Mesendoderm (in vitro differentiated cells): ENCODE results near the gene IFNL1.

Experiments used
- DNase-seq: peaks from one replicate; pipeline ENCODE4 v3.0.0; 2013
- H2AK5ac ChIP-seq: 2 replicates; pipeline ENCODE4 v1.6.1; 2013; ENCODE audit warnings: low read length, inconsistent platforms
- H2BK120ac ChIP-seq: 2 replicates; pipeline ENCODE4 v1.6.1; 2013; ENCODE audit warnings: low read depth, mild to moderate bottlenecking, low read length, moderate library complexity, mixed read lengths
- H2BK15ac ChIP-seq: replicated peaks from 2 replicates; pipeline ENCODE4 v1.6.1; 2013; ENCODE audit warnings: low read depth, mild to moderate bottlenecking, moderate library complexity
- H2BK5ac ChIP-seq: 2 replicates; pipeline ENCODE4 v1.6.1; 2013; ENCODE audit warnings: low read length, inconsistent platforms
- H3K18ac ChIP-seq: 2 replicates; pipeline ENCODE4 v1.6.1; 2013; ENCODE audit warnings: mild to moderate bottlenecking, low read length, mixed read lengths
- H3K23ac ChIP-seq: one replicate; pipeline ENCODE4 v1.6.1; 2013; ENCODE audit warnings: low read length
- H3K27ac ChIP-seq: 2 replicates; pipeline ENCODE4 v1.5.1; 2013; ENCODE audit warnings: low read depth, mild to moderate bottlenecking, inconsistent platforms, low read length, moderate library complexity
- H3K27me3 ChIP-seq: 2 replicates; pipeline ENCODE4 v1.6.1; 2013; ENCODE audit warnings: low read length, control low read depth, mild to moderate bottlenecking, inconsistent platforms; ENCODE audit not compliant: insufficient read depth, poor library complexity
- H3K36me3 ChIP-seq: 2 replicates; pipeline ENCODE4 v1.6.1; 2013; ENCODE audit warnings: low read length, inconsistent platforms; ENCODE audit not compliant: control insufficient read depth, insufficient read depth
- H3K4ac ChIP-seq: one replicate; pipeline ENCODE4 v1.6.1; 2013; ENCODE audit warnings: low read depth, mild to moderate bottlenecking, low read length, moderate library complexity
- H3K4me1 ChIP-seq: 2 replicates; pipeline ENCODE4 v1.6.1; 2013; ENCODE audit warnings: low read depth, low read length, inconsistent platforms; ENCODE audit not compliant: control insufficient read depth
- H3K4me2 ChIP-seq: 2 replicates; pipeline ENCODE4 v1.6.1; 2013; ENCODE audit warnings: low read length
- H3K4me3 ChIP-seq: 2 replicates; pipeline ENCODE4 v1.5.1; 2013; ENCODE audit warnings: mild to moderate bottlenecking, low read length
- H3K56ac ChIP-seq: one replicate; pipeline ENCODE4 v1.6.1; 2013; ENCODE audit warnings: low read length
- H3K79me1 ChIP-seq: 2 replicates; pipeline ENCODE4 v1.6.1; 2013; ENCODE audit warnings: low read length, inconsistent platforms
- H3K79me2 ChIP-seq: 2 replicates; pipeline ENCODE4 v1.6.1; 2013; ENCODE audit warnings: mild to moderate bottlenecking, low read length; ENCODE audit not compliant: control insufficient read depth, insufficient read depth
- H3K9ac ChIP-seq: 2 replicates; pipeline ENCODE4 v1.6.1; 2013; ENCODE audit warnings: low read length, inconsistent platforms
- H4K5ac ChIP-seq: one replicate; pipeline ENCODE4 v1.6.1; 2013; ENCODE audit warnings: low read length
- H4K8ac ChIP-seq: one replicate; pipeline ENCODE4 v1.6.1; 2013; ENCODE audit warnings: low read depth, mild to moderate bottlenecking, control low read depth, low read length, moderate library complexity
- WGBS: extraction: QIAGEN DNeasy Blood & Tissue Kit; methylation state at CpG from one replicate; pipeline ENCODE4 v1.1.7; 2013; ENCODE audit warnings: low lambda C conversion rate, missing lambda C conversion rate; ENCODE audit not compliant: insufficient coverage; ENCODE audit errors: extremely low coverage; 5-methylcytosine and 5-hydroxymethylcytosine counted together

The IFNL1 gene

DNA sequence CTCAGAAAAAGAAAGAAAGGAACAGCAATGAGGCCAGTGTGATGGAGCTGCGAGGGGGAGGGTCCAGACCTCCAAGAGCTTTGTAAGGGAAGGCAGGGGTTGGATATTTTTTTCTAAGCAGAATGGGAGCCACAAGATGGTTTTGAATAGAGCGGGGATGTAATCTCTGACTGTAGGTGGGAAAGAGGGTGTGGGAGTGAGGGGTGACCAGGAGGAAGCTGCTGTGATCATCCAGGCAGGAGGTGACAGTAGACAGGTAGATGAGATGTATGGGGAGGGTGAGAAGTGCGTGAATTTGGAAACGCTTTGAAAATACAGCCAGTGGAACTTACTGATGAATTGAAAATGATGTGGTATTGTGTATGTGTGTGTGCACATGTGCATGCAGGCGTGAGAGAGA is 20.6 kb upstream of the IFNL1 start:
- Histone ChIP-seq H3K4ac (no peak overlapping the region), H3K27ac (no peak overlapping the region), H3K4me2 (no peak overlapping the region), H3K9ac (no peak overlapping the region), H4K5ac (no peak overlapping the region), H3K79me1 (no peaks in the 10 kb centered on the region), H4K8ac (no peak overlapping the region), H3K56ac (no peak overlapping the region), H3K27me3 (no peaks in the 10 kb centered on the region), H2AK5ac (no peak overlapping the region), H3K79me2 (no peaks in the 10 kb centered on the region), H3K18ac (no peak overlapping the region), H2BK15ac (no peak overlapping the region), H3K23ac (no peak overlapping the region), H3K36me3 (no peaks in the 10 kb centered on the region), H2BK120ac (no peak overlapping the region), H3K4me1 (no peaks in the 10 kb centered on the region), H3K4me3 (no peak overlapping the region), H2BK5ac (no peak overlapping the region)
- no peak for DNase-seq
- WGBS, result 100% methylated on average over 2 of the region's 5 CpGs

DNA sequence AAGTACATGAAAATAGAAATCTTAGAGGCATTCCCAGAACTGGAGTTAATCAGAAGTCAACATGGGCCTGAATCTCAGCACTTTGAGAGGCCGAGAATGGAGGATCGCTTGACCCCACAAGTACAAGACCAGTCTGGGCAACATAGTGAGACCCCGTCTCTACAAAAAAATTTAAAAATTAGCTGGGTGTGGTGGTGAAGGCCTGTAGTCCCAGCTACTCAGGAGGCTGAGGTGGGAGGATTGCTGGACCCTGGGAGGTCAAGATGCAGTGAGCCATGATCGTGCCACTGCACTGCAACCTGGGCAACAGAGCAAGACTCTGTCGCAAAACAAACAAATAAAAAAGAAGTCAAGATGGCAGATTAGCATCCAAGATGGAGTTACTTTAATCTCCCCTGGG is 19.5 kb upstream of the IFNL1 start:
- Histone ChIP-seq H2BK5ac (no peak overlapping the region), H3K36me3 (no peaks in the 10 kb centered on the region), H4K5ac (no peak overlapping the region), H3K18ac (no peak overlapping the region), H4K8ac (no peak overlapping the region), H3K79me1 (no peaks in the 10 kb centered on the region), H2BK15ac (no peak overlapping the region), H2BK120ac (no peak overlapping the region), H3K56ac (no peak overlapping the region), H3K79me2 (no peaks in the 10 kb centered on the region), H3K27ac (no peak overlapping the region), H3K4me3 (no peak overlapping the region), H3K9ac (no peak overlapping the region), H3K4me1 (no peaks in the 10 kb centered on the region), H2AK5ac (no peak overlapping the region), H3K23ac (no peak overlapping the region), H3K27me3 (no peaks in the 10 kb centered on the region), H3K4ac (no peak overlapping the region), H3K4me2 (no peak overlapping the region)
- no peak for DNase-seq
- no CpG with 5 or more reads among the region's 5 CpGs for WGBS

DNA sequence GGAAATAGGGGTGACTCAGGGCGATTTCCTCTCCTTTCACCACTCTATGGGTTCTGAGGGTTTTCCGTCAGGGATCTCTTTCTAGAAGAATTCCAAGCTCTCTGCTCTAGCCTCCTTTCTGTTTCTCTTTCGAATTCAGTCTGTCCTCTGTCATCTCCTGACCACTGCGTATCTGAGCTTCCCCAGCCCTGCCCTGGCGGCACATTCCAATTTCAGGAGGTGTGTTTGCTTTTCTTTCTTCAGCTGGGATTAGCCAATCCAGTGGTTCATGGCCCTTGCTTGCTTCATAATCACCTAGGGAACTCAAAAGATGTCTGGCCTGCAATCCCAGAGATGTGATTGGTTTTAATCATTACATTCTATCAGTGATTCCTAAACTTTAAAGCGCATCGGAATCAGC is 18.6 kb upstream of the IFNL1 start:
- H3K27ac ChIP-seq, result no peak overlapping the region
- WGBS, result no CpG with 5 or more reads among the region's 7 CpGs
- H3K79me2 ChIP-seq, result no peaks in the 10 kb centered on the region

DNA sequence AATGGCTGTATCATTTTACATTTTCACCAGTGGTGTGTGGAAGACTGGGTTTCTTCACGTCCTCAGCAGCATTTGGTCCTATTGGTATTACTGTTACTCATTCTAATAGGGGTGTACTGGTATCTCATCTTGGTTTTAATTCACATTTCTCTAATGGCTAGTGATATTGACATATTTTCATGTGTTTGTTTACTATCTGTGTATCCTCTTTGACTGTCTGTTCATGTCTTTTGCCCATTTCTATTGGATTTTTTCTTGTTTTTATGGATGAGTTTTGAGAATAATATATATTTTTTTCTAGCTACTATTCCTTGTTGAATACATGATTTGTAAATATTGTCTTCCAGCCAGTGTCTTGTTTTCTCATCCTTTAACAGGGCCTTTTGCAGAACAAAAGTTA is 14.2 kb upstream of the IFNL1 start:
- Histone ChIP-seq H4K5ac (no peak overlapping the region), H2BK120ac (no peak overlapping the region), H3K4ac (no peak overlapping the region), H3K36me3 (no peaks in the 10 kb centered on the region), H3K27me3 (no peaks in the 10 kb centered on the region), H3K56ac (no peak overlapping the region), H2BK15ac (no peak overlapping the region), H2BK5ac (no peak overlapping the region), H3K4me2 (no peak overlapping the region), H3K9ac (no peak overlapping the region), H3K23ac (no peak overlapping the region), H3K79me2 (no peaks in the 10 kb centered on the region), H4K8ac (no peak overlapping the region), H3K18ac (no peak overlapping the region), H2AK5ac (no peak overlapping the region), H3K27ac (no peak overlapping the region), H3K4me1 (no peaks in the 10 kb centered on the region), H3K79me1 (no peaks in the 10 kb centered on the region), H3K4me3 (no peak overlapping the region)
- no CpG with 5 or more reads among the region's 1 CpG for WGBS
- DNase-seq, result no peak

More for the DNA sequence above, 18.6 kb upstream of the IFNL1 start:
- Histone ChIP-seq H3K4me3 (no peak overlapping the region), H3K27me3 (no peaks in the 10 kb centered on the region), H3K36me3 (no peaks in the 10 kb centered on the region), H3K79me1 (no peaks in the 10 kb centered on the region), H3K18ac (no peak overlapping the region), H3K9ac (no peak overlapping the region), H2AK5ac (no peak overlapping the region), H2BK15ac (no peak overlapping the region), H4K5ac (no peak overlapping the region), H3K4me1 (no peaks in the 10 kb centered on the region), H4K8ac (no peak overlapping the region), H2BK120ac (no peak overlapping the region), H3K23ac (no peak overlapping the region), H3K4me2 (no peak overlapping the region), H3K56ac (no peak overlapping the region), H3K4ac (no peak overlapping the region), H2BK5ac (no peak overlapping the region)
- no peak for DNase-seq

DNA sequence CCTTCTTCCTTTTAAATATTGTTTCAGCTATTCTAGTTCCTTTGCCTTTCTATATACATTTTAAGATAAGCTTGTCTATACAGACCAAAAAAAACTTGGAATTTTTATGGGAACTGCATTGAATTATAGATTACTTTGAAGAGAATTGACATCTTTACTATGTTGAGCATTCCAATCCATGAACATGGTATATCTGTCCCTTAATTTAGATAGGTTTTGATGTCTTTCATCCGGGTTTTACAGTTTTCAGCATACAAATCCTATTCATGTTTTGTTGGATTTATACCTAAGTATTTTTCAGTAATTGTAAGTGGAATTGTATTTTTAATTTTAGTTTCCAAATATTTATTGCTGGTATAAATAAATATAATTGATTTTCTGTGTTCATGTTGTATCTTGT is 12.2 kb upstream of the IFNL1 start:
- H3K4me2 ChIP-seq, result no peak overlapping the region
- no peak overlapping the region for H3K56ac ChIP-seq
- H3K9ac ChIP-seq, result no peak overlapping the region
- no peak overlapping the region for H2BK120ac ChIP-seq
- H3K23ac ChIP-seq, result no peak overlapping the region
- no peak for DNase-seq
- H2AK5ac ChIP-seq, result no peak overlapping the region
- no peaks in the 10 kb centered on the region for H3K27me3 ChIP-seq
- no peaks in the 10 kb centered on the region for H3K79me1 ChIP-seq
- no peak overlapping the region for H3K27ac ChIP-seq
- H3K4ac ChIP-seq, result no peak overlapping the region
- no peak overlapping the region for H4K5ac ChIP-seq
- no peaks in the 10 kb centered on the region for H3K79me2 ChIP-seq
- no CpG with 5 or more reads among the region's 1 CpG for WGBS
- H3K4me1 ChIP-seq, result no peaks in the 10 kb centered on the region
- H2BK15ac ChIP-seq, result no peak overlapping the region
- H2BK5ac ChIP-seq, result no peak overlapping the region
- no peak overlapping the region for H4K8ac ChIP-seq
- no peaks in the 10 kb centered on the region for H3K36me3 ChIP-seq
- no peak overlapping the region for H3K4me3 ChIP-seq
- H3K18ac ChIP-seq, result no peak overlapping the region

DNA sequence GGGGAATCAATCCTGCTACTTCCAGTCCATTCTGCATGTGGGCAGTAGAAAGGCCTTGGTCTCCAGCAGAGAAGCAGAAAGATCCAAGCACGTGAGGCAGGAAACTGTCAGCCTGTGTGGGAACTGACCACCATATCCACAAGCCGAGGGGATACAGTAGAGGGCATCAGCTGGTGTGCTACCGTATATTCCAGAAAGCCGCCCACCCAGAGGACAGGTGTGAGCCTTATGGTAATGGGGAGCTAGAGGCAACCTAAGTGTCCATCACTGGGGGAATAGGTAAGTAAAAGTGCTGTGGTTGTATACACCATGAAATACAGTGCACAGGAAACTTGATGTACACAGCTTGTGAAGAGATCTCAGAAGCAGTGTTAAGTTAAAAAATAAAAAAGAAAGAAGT is 2.8 kb upstream of the IFNL1 start:
- no peak for DNase-seq
- Histone ChIP-seq H2BK120ac (no peak overlapping the region), H3K4me1 (no peaks in the 10 kb centered on the region), H3K56ac (no peak overlapping the region), H4K5ac (no peak overlapping the region), H3K79me2 (no peaks in the 10 kb centered on the region), H3K4me3 (no peak overlapping the region), H3K4me2 (no peak overlapping the region), H3K27me3 (no peaks in the 10 kb centered on the region), H3K27ac (no peak overlapping the region), H2BK5ac (no peak overlapping the region), H3K4ac (no peak overlapping the region), H2BK15ac (no peak overlapping the region), H4K8ac (no peak overlapping the region), H2AK5ac (no peak overlapping the region), H3K23ac (no peak overlapping the region), H3K9ac (no peak overlapping the region), H3K18ac (no peak overlapping the region), H3K36me3 (no peaks in the 10 kb centered on the region), H3K79me1 (no peaks in the 10 kb centered on the region)
- no CpG with 5 or more reads among the region's 4 CpGs for WGBS
